ENCODE data around the gene HCN3. TPM values are rescaled to one million over a fixed set of nuclear protein-coding genes. Genes with fewer than 3 reads are reported as not detected.

Gene HCN3
- total and polyA plus RNA-seq, 2 of the 13 experiments (the other 11 are each of a cell fraction or from before 2014, with no cell fraction given): 2.4 to 10.2 TPM

GRCh38 chr1:155322953-155323728 is 45.9 kb downstream of the HCN3 start (continued):
- no peak for TF ChIP-seq POLR2G (IDR thresholded peaks at IDR 0.05; ENCODE audit: low read depth, low read length)
- no peak; the same call in 1 of the 2 replicates for TF ChIP-seq ZNF460 (CRISPR knock-in tag; IDR thresholded peaks at IDR 0.05; ENCODE audit: borderline replicate concordance)
- 0 out of 2 replicates have a peak, but pooled peaks have one; percentile 52 for TF ChIP-seq MYC (CRISPR knock-in tag; IDR thresholded peaks at IDR 0.05; ENCODE audit: borderline replicate concordance)
- peak; percentile 29 for TF ChIP-seq FOSL2 (CRISPR knock-in tag; IDR thresholded peaks at IDR 0.05)
- TF ChIP-seq ZFX (CRISPR knock-in tag; IDR thresholded peaks at IDR 0.05; ENCODE audit: low read depth): no peak
- TF ChIP-seq HDAC2 (CRISPR knock-in tag; IDR thresholded peaks at IDR 0.05): no peak; the same call in 1 of the 2 replicates
- TF ChIP-seq, protein P1, sequence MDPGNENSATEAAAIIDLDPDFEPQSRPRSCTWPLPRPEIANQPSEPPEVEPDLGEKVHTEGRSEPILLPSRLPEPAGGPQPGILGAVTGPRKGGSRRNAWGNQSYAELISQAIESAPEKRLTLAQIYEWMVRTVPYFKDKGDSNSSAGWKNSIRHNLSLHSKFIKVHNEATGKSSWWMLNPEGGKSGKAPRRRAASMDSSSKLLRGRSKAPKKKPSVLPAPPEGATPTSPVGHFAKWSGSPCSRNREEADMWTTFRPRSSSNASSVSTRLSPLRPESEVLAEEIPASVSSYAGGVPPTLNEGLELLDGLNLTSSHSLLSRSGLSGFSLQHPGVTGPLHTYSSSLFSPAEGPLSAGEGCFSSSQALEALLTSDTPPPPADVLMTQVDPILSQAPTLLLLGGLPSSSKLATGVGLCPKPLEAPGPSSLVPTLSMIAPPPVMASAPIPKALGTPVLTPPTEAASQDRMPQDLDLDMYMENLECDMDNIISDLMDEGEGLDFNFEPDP (CRISPR knock-in tag; conservative IDR thresholded peaks at IDR 0.05): no peak
- TF ChIP-seq CREB1 (IDR thresholded peaks at IDR 0.05): no peak
- TF ChIP-seq CREB1 (CRISPR knock-in tag; IDR thresholded peaks at IDR 0.05): no peak
- TF ChIP-seq SMARCE1 (IDR thresholded peaks at IDR 0.05; ENCODE audit: borderline replicate concordance): no peak
- 0 out of 2 replicates have a peak, but pooled peaks have one; percentile 50 for TF ChIP-seq ZNF713 (CRISPR knock-in tag; IDR thresholded peaks at IDR 0.05)
- no peak for TF ChIP-seq ZNF10 (CRISPR knock-in tag; IDR thresholded peaks at IDR 0.05; ENCODE audit: borderline replicate concordance, low read depth)
- no peak for TF ChIP-seq NFE2L2 (IDR thresholded peaks at IDR 0.05; ENCODE audit: low read length)
- TF ChIP-seq NRL (CRISPR knock-in tag; IDR thresholded peaks at IDR 0.05; ENCODE audit: borderline replicate concordance): no peak
- TF ChIP-seq XRCC5 (optimal IDR thresholded peaks at IDR 0.05; ENCODE audit: low read length): peak; percentile 87
- no peak for TF ChIP-seq SOX13 (IDR thresholded peaks at IDR 0.05)
- peak in 1 of 2 experiments; percentile 21; a peak in 1 of 4 replicates for TF ChIP-seq SOX13 (CRISPR knock-in tag; conservative IDR thresholded peaks at IDR 0.05 in 1 of 2, IDR thresholded peaks at IDR 0.05 in 1 of 2)
- no peak for TF ChIP-seq ZBTB49 (CRISPR knock-in tag; IDR thresholded peaks at IDR 0.05; ENCODE audit: borderline replicate concordance)
- no peak for TF ChIP-seq TMF1 (CRISPR knock-in tag; IDR thresholded peaks at IDR 0.05; ENCODE audit: low read depth)
- no peak for TF ChIP-seq SIX1 (CRISPR knock-in tag; IDR thresholded peaks at IDR 0.05; ENCODE audit: borderline replicate concordance)
- TF ChIP-seq RFXAP (CRISPR knock-in tag; IDR thresholded peaks at IDR 0.05; ENCODE audit: borderline replicate concordance): no peak
- TF ChIP-seq, protein P2, sequence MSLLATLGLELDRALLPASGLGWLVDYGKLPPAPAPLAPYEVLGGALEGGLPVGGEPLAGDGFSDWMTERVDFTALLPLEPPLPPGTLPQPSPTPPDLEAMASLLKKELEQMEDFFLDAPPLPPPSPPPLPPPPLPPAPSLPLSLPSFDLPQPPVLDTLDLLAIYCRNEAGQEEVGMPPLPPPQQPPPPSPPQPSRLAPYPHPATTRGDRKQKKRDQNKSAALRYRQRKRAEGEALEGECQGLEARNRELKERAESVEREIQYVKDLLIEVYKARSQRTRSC (CRISPR knock-in tag; IDR thresholded peaks at IDR 0.05; ENCODE audit: low read depth): no peak
- no peak for TF ChIP-seq NCOA5 (CRISPR knock-in tag; IDR thresholded peaks at IDR 0.05)
- TF ChIP-seq MIER2 (CRISPR knock-in tag; IDR thresholded peaks at IDR 0.05): 0 out of 2 replicates have a peak, but pooled peaks have one; percentile 38
- TF ChIP-seq, protein P3, sequence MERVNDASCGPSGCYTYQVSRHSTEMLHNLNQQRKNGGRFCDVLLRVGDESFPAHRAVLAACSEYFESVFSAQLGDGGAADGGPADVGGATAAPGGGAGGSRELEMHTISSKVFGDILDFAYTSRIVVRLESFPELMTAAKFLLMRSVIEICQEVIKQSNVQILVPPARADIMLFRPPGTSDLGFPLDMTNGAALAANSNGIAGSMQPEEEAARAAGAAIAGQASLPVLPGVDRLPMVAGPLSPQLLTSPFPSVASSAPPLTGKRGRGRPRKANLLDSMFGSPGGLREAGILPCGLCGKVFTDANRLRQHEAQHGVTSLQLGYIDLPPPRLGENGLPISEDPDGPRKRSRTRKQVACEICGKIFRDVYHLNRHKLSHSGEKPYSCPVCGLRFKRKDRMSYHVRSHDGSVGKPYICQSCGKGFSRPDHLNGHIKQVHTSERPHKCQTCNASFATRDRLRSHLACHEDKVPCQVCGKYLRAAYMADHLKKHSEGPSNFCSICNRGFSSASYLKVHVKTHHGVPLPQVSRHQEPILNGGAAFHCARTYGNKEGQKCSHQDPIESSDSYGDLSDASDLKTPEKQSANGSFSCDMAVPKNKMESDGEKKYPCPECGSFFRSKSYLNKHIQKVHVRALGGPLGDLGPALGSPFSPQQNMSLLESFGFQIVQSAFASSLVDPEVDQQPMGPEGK (CRISPR knock-in tag; IDR thresholded peaks at IDR 0.05): peak; percentile 83; the same call in 1 of the 2 replicates
